GM12878 (cell line): ENCODE results near the gene KLF11.

ENCODE experiments used
- BCL3 ChIP-seq: IDR thresholded peaks from 2 replicates; pipeline ENCODE4 v1.6.1; 2011; ENCODE audit warnings: borderline replicate concordance, low read depth, mild to moderate bottlenecking, moderate library complexity, low read length; ENCODE audit not compliant: insufficient read depth, poor library complexity, severe bottlenecking
- CEBPB ChIP-seq, 2 experiments: fragments of 150-350 bp in 1 of 2; IDR thresholded peaks; 2 replicates each; pipeline ENCODE4 v1.6.1; 2012 to 2014; ENCODE audit warnings: low read depth in 2 of 2, low read length in 2 of 2, borderline replicate concordance in 1 of 2, inconsistent platforms in 1 of 2
- CHD1 ChIP-seq: IDR thresholded peaks from 2 replicates; pipeline ENCODE4 v1.6.1; 2012; ENCODE audit warnings: low read depth, low read length, improper control_type of control experiment
- CREB1 ChIP-seq: IDR thresholded peaks from 2 replicates; pipeline ENCODE4 v1.6.1; 2012; ENCODE audit warnings: low read depth, mild to moderate bottlenecking, inconsistent platforms
- CTCF ChIP-seq, 3 experiments: IDR thresholded peaks in 2 of 3; conservative IDR thresholded peaks in 1 of 3; 2 replicates each; pipeline ENCODE4 v1.5.1; 2011; ENCODE audit warnings: low read depth in 3 of 3, low read length in 3 of 3, mild to moderate bottlenecking in 3 of 3, control low read depth in 2 of 3, moderate library complexity in 2 of 3, inconsistent platforms in 1 of 3, mixed read lengths in 1 of 3; ENCODE audit not compliant: control insufficient read depth in 2 of 3, insufficient read depth in 1 of 3; ENCODE audit errors: extremely low read depth in 1 of 3
- EP300 ChIP-seq, 2 experiments: fragments of 150-350 bp in 1 of 2; IDR thresholded peaks; 2 replicates each; pipeline ENCODE4 v1.6.1; 2011 to 2012; ENCODE audit warnings: low read depth in 2 of 2, low read length in 2 of 2, borderline replicate concordance in 1 of 2, improper control_type of control experiment in 1 of 2, inconsistent platforms in 1 of 2; ENCODE audit not compliant: control insufficient read depth in 1 of 2
- JUNB ChIP-seq: IDR thresholded peaks from 2 replicates; pipeline ENCODE4 v1.6.1; 2016; ENCODE audit warnings: antibody characterized with exemption, mild to moderate bottlenecking
- POLR2A ChIP-seq: IDR thresholded peaks from 2 replicates; pipeline ENCODE4 v1.6.1; 2011; ENCODE audit warnings: low read depth, mild to moderate bottlenecking, low read length
- POLR2AphosphoS5 ChIP-seq: IDR thresholded peaks from 2 replicates; pipeline ENCODE4 v1.6.1; 2011; ENCODE audit warnings: mild to moderate bottlenecking, low read length, inconsistent platforms
- PRDM15 ChIP-seq: fragments of 450-650 bp; formaldehyde crosslinking; IDR thresholded peaks from 2 replicates; pipeline ENCODE4 v1.4.0; 2020; ENCODE audit warnings: mild to moderate bottlenecking, moderate library complexity
- TARDBP ChIP-seq: IDR thresholded peaks from 2 replicates; pipeline ENCODE4 v1.6.1; 2016; ENCODE audit warnings: borderline replicate concordance
- YY1 ChIP-seq: IDR thresholded peaks from 2 replicates; pipeline ENCODE4 v1.6.1; 2011; ENCODE audit warnings: low read depth, mild to moderate bottlenecking, low read length
- ZNF207 ChIP-seq: fragments of 450-650 bp; IDR thresholded peaks from 2 replicates; pipeline ENCODE4 v1.6.1; 2014; ENCODE audit warnings: antibody characterized with exemption, mild to moderate bottlenecking, borderline replicate concordance

GRCh38 chr2:10079870-10080535, 36.7 kb downstream of the KLF11 start, which contains the start of gene CYS1:
- TF ChIP-seq POLR2AphosphoS5 = no peak
- TF ChIP-seq EP300 (IDR thresholded peaks at IDR 0.05; ENCODE audit: borderline replicate concordance in 1 of 2, control insufficient read depth in 1 of 2, low read depth in 2 of 2, low read length in 2 of 2) = no peak
- no peak for TF ChIP-seq CHD1
- peak in 2 of 3 experiments; percentile 28 to 55; a peak in 3 of 6 replicates for TF ChIP-seq CTCF (IDR thresholded peaks at IDR 0.05 in 2 of 3, conservative IDR thresholded peaks at IDR 0.05 in 1 of 3; ENCODE audit: control insufficient read depth in 2 of 3, extremely low read depth in 1 of 3, insufficient read depth in 1 of 3, low read depth in 3 of 3, low read length in 3 of 3)
- peak; percentile 17; the same call in 1 of the 2 replicates for TF ChIP-seq POLR2A
- no peak for TF ChIP-seq CEBPB (IDR thresholded peaks at IDR 0.05; ENCODE audit: borderline replicate concordance in 1 of 2, low read depth in 2 of 2, low read length in 2 of 2)
- TF ChIP-seq PRDM15 (CRISPR knock-in tag) = no peak
- TF ChIP-seq TARDBP = no peak
- TF ChIP-seq YY1 = no peak
- no peak for TF ChIP-seq JUNB
- TF ChIP-seq CREB1 = no peak
- no peak for TF ChIP-seq ZNF207
- TF ChIP-seq BCL3 = no peak
